Astrocyte (in vitro differentiated cells and primary cell): ENCODE data around the gene KIF7.

Experiments
- EZH2 ChIP-seq: IDR thresholded peaks from 2 replicates; pipeline ENCODE4 v1.6.1; 2012; ENCODE audit warnings: mild to moderate bottlenecking, low read length, inconsistent platforms; ENCODE audit not compliant: insufficient read depth
- TF ChIP-seq, protein P1 (sequence below): IDR thresholded peaks from 2 replicates; pipeline ENCODE4 v1.5.1; 2011; ENCODE audit warnings: low read depth, mild to moderate bottlenecking, inconsistent platforms, low read length, moderate library complexity; ENCODE audit not compliant: insufficient read depth

DNA sequence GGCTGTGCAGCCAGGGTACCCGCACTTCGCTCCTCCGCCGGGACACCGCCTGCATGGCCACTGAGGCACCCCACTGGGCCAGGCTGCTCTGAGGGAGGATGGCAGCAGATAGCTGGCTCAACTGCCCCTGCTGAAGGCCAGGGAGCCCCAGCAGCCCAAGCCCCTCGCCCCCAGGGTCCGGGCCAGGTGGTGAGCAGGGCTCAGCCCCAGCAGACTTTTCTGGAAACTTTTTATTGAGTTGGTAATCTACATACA lies 12.4 kb upstream of the KIF7 start:
- TF ChIP-seq, protein P1, sequence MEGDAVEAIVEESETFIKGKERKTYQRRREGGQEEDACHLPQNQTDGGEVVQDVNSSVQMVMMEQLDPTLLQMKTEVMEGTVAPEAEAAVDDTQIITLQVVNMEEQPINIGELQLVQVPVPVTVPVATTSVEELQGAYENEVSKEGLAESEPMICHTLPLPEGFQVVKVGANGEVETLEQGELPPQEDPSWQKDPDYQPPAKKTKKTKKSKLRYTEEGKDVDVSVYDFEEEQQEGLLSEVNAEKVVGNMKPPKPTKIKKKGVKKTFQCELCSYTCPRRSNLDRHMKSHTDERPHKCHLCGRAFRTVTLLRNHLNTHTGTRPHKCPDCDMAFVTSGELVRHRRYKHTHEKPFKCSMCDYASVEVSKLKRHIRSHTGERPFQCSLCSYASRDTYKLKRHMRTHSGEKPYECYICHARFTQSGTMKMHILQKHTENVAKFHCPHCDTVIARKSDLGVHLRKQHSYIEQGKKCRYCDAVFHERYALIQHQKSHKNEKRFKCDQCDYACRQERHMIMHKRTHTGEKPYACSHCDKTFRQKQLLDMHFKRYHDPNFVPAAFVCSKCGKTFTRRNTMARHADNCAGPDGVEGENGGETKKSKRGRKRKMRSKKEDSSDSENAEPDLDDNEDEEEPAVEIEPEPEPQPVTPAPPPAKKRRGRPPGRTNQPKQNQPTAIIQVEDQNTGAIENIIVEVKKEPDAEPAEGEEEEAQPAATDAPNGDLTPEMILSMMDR = no peak
- TF ChIP-seq EZH2 = no peak
